Panc1 (cell line): ENCODE measurements around the gene THADA. TPM values are rescaled to one million over a fixed set of nuclear protein-coding genes. Genes with fewer than 3 reads are reported as not detected.

Source experiments
- ATAC-seq: fragments of 200-7000 bp; cut with Tn5 transposase; 2 replicates; pipeline ENCODE4 v1.9.1; 2020; ENCODE audit warnings: mild to moderate bottlenecking, moderate library complexity
- BruUV-seq: library from RNA; stranded (reverse); fragments of 400-500 nt; replicated peaks from 2 replicates; lab custom pipeline; 2021; lab: Mats Ljungman, UMichigan
- CTCF ChIA-PET: fragments of 300-600 bp; sonication (Branson Sonifier 250); formaldehyde crosslinking; loops from one replicate; lab custom pipeline; 2022; ENCODE audit warnings: antibody characterized with exemption; lab: Charles Lee
- POLR2A ChIA-PET: fragments of 300-600 bp; sonication (Branson Sonifier 250); formaldehyde crosslinking; loops from one replicate; lab custom pipeline; 2022; ENCODE audit warnings: antibody characterized with exemption; lab: Charles Lee
- DNase-seq: peaks from one replicate; pipeline ENCODE4 v3.0.0-alpha.2; 2010; ENCODE audit warnings: low read depth, low spot score
- H3K27ac ChIP-seq: 2 replicates; pipeline ENCODE4 v1.5.1; 2011; ENCODE audit warnings: mild to moderate bottlenecking, low read length, inconsistent platforms
- H3K27me3 ChIP-seq: fragments of 200-500 bp; sonication (Bioruptor generic); 2 replicates; pipeline ENCODE4 v1.6.0; 2014; ENCODE audit warnings: low read length, inconsistent platforms; ENCODE audit not compliant: control insufficient read depth, insufficient read depth
- H3K36me3 ChIP-seq: fragments of 200-500 bp; sonication (Bioruptor generic); 2 replicates; pipeline ENCODE4 v1.5.1; 2014; ENCODE audit warnings: inconsistent platforms, mild to moderate bottlenecking, low read length, moderate library complexity; ENCODE audit not compliant: control insufficient read depth, insufficient read depth
- H3K4me1 ChIP-seq: 2 replicates; pipeline ENCODE4 v1.5.1; 2011; ENCODE audit warnings: inconsistent platforms, mild to moderate bottlenecking, low read length, moderate library complexity; ENCODE audit not compliant: control insufficient read depth, insufficient read depth
- H3K4me3 ChIP-seq, 2 experiments: 2 replicates each; pipeline ENCODE4 v1.5.1; 2011 to 2012; ENCODE audit warnings: low read depth in 2 of 2, low read length in 2 of 2, mild to moderate bottlenecking in 2 of 2, inconsistent platforms in 1 of 2, moderate library complexity in 1 of 2
- H3K9me3 ChIP-seq: fragments of 200-500 bp; sonication (Bioruptor generic); 2 replicates; pipeline ENCODE4 v1.5.1; 2014; ENCODE audit warnings: low read depth, mild to moderate bottlenecking, inconsistent platforms, low read length, moderate library complexity; ENCODE audit not compliant: control insufficient read depth, insufficient read depth
- POLR2AphosphoS5 ChIP-seq: IDR thresholded peaks from 2 replicates; pipeline ENCODE4 v1.6.1; 2012; ENCODE audit warnings: mild to moderate bottlenecking, low read depth, low read length, moderate library complexity
- SIN3A ChIP-seq: IDR thresholded peaks from 2 replicates; pipeline ENCODE4 v1.6.1; 2012; ENCODE audit warnings: low read depth, mild to moderate bottlenecking, low read length, moderate library complexity, borderline replicate concordance; ENCODE audit not compliant: insufficient read depth
- TCF7L2 ChIP-seq: IDR thresholded peaks from 2 replicates; pipeline ENCODE4 v1.6.1; 2011; ENCODE audit warnings: mild to moderate bottlenecking, low read depth, low read length, inconsistent platforms
- in situ Hi-C: cut with HindIII; loops from 2 replicates; pipeline ENCODE4 v1.10.0; 2016; ENCODE audit warnings: low sequenced_read_pairs, low pct_unique_long_range_greater_than_20kb
- intact Hi-C: fragments of 100-400 bp; cut with micrococcal nuclease; formaldehyde crosslinking; loops from one replicate; pipeline ENCODE4 v1.10.0; 2022; ENCODE audit not compliant: unreplicated experiment
- total RNA-seq: library from RNA; stranded (reverse); gene quantifications from one replicate; pipeline ENCODE4 v1.2.1, GENCODE V29; 2021; ENCODE audit not compliant: unreplicated experiment
- TF ChIP-seq, protein P1 (sequence below), 2 experiments: IDR thresholded peaks; 2 replicates each; pipeline ENCODE4 v1.6.1; 2011 to 2012; ENCODE audit warnings: low read depth in 2 of 2, control low read depth in 1 of 2, low read length in 1 of 2, mild to moderate bottlenecking in 1 of 2, moderate library complexity in 1 of 2; ENCODE audit not compliant: insufficient read depth in 1 of 2
- TF ChIP-seq, protein P2 (sequence below): fragments of 450-650 bp; IDR thresholded peaks from 2 replicates; pipeline ENCODE4 v1.5.1; 2017; ENCODE audit warnings: mild to moderate bottlenecking

Gene THADA
- total RNA-seq, 1 experiment from 2014 or later = 37.2 TPM

DNA sequence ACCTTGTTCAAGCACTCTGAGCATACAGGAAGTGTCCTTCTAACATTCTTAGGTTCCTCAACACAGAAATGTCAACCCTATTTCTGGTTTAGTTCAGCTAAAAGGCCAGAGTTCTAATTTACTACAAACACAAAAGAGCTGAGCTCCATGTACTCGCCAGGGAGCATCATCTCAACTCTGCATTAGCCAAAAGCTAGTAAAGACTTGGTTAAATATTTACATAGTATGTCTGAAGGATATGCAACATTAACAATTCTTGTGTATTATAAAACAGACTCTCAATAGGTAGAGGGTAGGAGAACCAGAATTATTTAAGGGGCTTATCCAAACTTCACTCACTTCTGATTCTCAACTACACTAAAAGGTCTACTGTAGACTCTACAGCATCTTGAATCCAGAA is 154.6 kb downstream of the THADA start:
- no peak for TF ChIP-seq TCF7L2
- TF ChIP-seq, protein P1, sequence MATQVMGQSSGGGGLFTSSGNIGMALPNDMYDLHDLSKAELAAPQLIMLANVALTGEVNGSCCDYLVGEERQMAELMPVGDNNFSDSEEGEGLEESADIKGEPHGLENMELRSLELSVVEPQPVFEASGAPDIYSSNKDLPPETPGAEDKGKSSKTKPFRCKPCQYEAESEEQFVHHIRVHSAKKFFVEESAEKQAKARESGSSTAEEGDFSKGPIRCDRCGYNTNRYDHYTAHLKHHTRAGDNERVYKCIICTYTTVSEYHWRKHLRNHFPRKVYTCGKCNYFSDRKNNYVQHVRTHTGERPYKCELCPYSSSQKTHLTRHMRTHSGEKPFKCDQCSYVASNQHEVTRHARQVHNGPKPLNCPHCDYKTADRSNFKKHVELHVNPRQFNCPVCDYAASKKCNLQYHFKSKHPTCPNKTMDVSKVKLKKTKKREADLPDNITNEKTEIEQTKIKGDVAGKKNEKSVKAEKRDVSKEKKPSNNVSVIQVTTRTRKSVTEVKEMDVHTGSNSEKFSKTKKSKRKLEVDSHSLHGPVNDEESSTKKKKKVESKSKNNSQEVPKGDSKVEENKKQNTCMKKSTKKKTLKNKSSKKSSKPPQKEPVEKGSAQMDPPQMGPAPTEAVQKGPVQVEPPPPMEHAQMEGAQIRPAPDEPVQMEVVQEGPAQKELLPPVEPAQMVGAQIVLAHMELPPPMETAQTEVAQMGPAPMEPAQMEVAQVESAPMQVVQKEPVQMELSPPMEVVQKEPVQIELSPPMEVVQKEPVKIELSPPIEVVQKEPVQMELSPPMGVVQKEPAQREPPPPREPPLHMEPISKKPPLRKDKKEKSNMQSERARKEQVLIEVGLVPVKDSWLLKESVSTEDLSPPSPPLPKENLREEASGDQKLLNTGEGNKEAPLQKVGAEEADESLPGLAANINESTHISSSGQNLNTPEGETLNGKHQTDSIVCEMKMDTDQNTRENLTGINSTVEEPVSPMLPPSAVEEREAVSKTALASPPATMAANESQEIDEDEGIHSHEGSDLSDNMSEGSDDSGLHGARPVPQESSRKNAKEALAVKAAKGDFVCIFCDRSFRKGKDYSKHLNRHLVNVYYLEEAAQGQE (IDR thresholded peaks at IDR 0.05; ENCODE audit: insufficient read depth in 1 of 2, low read depth in 2 of 2, low read length in 1 of 2) = no peak
- TF ChIP-seq POLR2AphosphoS5 = no peak
- TF ChIP-seq SIN3A = no peak
- TF ChIP-seq, protein P2, sequence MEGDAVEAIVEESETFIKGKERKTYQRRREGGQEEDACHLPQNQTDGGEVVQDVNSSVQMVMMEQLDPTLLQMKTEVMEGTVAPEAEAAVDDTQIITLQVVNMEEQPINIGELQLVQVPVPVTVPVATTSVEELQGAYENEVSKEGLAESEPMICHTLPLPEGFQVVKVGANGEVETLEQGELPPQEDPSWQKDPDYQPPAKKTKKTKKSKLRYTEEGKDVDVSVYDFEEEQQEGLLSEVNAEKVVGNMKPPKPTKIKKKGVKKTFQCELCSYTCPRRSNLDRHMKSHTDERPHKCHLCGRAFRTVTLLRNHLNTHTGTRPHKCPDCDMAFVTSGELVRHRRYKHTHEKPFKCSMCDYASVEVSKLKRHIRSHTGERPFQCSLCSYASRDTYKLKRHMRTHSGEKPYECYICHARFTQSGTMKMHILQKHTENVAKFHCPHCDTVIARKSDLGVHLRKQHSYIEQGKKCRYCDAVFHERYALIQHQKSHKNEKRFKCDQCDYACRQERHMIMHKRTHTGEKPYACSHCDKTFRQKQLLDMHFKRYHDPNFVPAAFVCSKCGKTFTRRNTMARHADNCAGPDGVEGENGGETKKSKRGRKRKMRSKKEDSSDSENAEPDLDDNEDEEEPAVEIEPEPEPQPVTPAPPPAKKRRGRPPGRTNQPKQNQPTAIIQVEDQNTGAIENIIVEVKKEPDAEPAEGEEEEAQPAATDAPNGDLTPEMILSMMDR = no peak
- intact Hi-C loops = no loop called here
- no TSS peak for BruUV-seq
- POLR2A ChIA-PET = no interaction called here
- CTCF ChIA-PET = no interaction called here
- H3K4me3 ChIP-seq = no peak overlapping the region
- DNase-seq (no peak), ATAC-seq (no peak)
- H3K27ac ChIP-seq = no peak overlapping the region; the same call in 1 of the 2 replicates
- no peaks in the 10 kb centered on the region for H3K27me3 ChIP-seq
- no peaks in the 10 kb centered on the region for H3K9me3 ChIP-seq
- H3K4me1 ChIP-seq = peaks cover 5% of the 10 kb centered on the region; the same call in 1 of the 2 replicates
- in situ Hi-C loops = no loop called here
- H3K36me3 ChIP-seq = no peaks in the 10 kb centered on the region

DNA sequence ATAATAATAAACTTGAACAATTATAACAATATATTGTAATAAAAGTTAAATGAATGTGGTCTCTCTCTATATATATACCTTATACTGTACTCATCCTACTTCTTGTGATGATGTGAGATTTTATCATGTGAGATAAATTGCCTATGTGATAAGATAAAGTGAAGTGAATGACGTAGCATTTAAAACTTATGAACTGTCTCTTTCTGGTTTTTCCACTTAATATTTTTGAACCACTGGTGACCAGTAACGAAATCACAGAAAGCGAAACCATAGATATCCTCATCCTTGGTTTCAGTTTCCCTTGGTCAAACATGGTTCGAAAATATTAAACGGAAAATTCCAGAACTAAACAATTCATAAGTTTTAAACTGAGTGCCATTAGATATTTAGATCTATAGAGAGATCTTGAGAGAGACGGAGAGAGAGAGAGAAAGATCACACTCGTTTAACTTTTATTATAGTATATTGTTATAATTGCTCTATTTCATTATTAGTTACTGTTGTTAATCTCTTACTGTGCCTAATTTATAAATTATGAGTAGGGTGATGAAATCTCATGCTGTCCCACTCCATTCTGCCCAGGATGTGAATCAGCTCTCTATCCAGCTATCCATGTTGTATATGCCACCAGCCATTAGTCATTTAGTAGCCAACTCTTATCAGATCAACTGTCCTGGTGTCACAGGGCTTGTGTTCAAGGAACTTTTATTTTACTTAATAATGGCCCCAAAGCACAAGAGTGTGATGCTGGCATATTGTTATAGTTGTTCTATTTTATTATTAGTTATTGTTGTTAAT is 156.8 kb downstream of the THADA start:
- intact Hi-C loops = no loop called here
- CTCF ChIA-PET = no interaction called here
- POLR2A ChIA-PET = interaction anchor here (0.7 kb wide), 1 partner anchor 10 kb away, joined by 8 read pairs; no protein-coding TSS in a partner anchor

More for the DNA sequence above, 156.8 kb downstream of the THADA start:
- ATAC-seq = peak; percentile 60; the same call in 1 of the 2 replicates
- Histone ChIP-seq H3K4me3 (no peak overlapping the region), H3K4me1 (peaks cover 5% of the 10 kb centered on the region; the same call in 1 of the 2 replicates), H3K27me3 (no peaks in the 10 kb centered on the region), H3K9me3 (no peaks in the 10 kb centered on the region), H3K36me3 (no peaks in the 10 kb centered on the region), H3K27ac (peak overlapping the region; percentile 44)
- DNase-seq = no peak
- TF ChIP-seq SIN3A (no peak), TCF7L2 (no peak), POLR2AphosphoS5 (no peak)
- TF ChIP-seq, protein P2 = no peak
- TF ChIP-seq, protein P1 (IDR thresholded peaks at IDR 0.05; ENCODE audit: insufficient read depth in 1 of 2, low read depth in 2 of 2, low read length in 1 of 2) = no peak
- in situ Hi-C loops = no loop called here
- BruUV-seq = no TSS peak
